SJSA1 (cell line): Measurements from ENCODE around the gene METRNL. TPM values are rescaled to one million over a fixed set of nuclear protein-coding genes. Genes with fewer than 3 reads are reported as not detected.

Source experiments
- DNase-seq, 2 experiments: peaks; one replicate each; pipeline ENCODE4 v3.0.0-alpha.2; 2015 to 2020; ENCODE audit warnings: low spot score in 2 of 2, low read depth in 1 of 2
- H3K27ac ChIP-seq: fragments of 250-450 bp; sonication (Bioruptor Pico); 2 replicates; pipeline ENCODE4 v1.5.1; 2020; ENCODE audit warnings: mild to moderate bottlenecking, moderate library complexity
- H3K27me3 ChIP-seq: fragments of 250-450 bp; sonication (Bioruptor Pico); replicated peaks from 2 replicates; pipeline ENCODE4 v1.5.1; 2020; ENCODE audit warnings: mild to moderate bottlenecking, moderate library complexity
- H3K36me3 ChIP-seq: fragments of 250-450 bp; sonication (Bioruptor Pico); 2 replicates; pipeline ENCODE4 v1.5.1; 2020; ENCODE audit warnings: mild to moderate bottlenecking
- H3K4me1 ChIP-seq: fragments of 250-450 bp; sonication (Bioruptor Pico); replicated peaks from 2 replicates; pipeline ENCODE4 v1.6.1; 2021; ENCODE audit warnings: mild to moderate bottlenecking
- H3K4me3 ChIP-seq: fragments of 250-450 bp; sonication (Bioruptor Pico); 2 replicates; pipeline ENCODE4 v1.5.1; 2020; ENCODE audit warnings: mild to moderate bottlenecking
- H3K9me3 ChIP-seq: fragments of 250-450 bp; sonication (Bioruptor Pico); replicated peaks from 2 replicates; pipeline ENCODE4 v1.5.1; 2020; ENCODE audit warnings: mild to moderate bottlenecking
- total RNA-seq: library from RNA; depleted of rRNA; stranded (reverse); fragments of >200 nt; shearing (Covaris generic); gene quantifications from 2 replicates; pipeline ENCODE4 v1.2.3, GENCODE V29; 2014

Gene METRNL
- total RNA-seq, 1 experiment from 2014 or later = 128 TPM

- H3K4me3 ChIP-seq = no peak overlapping the region
- H3K4me1 ChIP-seq = no peaks in the 10 kb centered on the region
- H3K27me3 ChIP-seq = no peaks in the 10 kb centered on the region
- H3K27ac ChIP-seq = no peak overlapping the region
- H3K9me3 ChIP-seq = 0 out of 2 replicates have a peak, but pooled peaks cover 5% of the 10 kb centered on the region
- H3K36me3 ChIP-seq = no peaks in the 10 kb centered on the region
- DNase-seq = peak in 1 of 2 experiments; percentile 47
Measured at GRCh38 chr17:83067071-83067717, 12.2 kb upstream of the METRNL start.

GRCh38 chr17:83067718-83068261 lies 11.6 kb upstream of the METRNL start:
- no peaks in the 10 kb centered on the region for H3K4me1 ChIP-seq
- H3K27ac ChIP-seq = no peak overlapping the region
- no peak overlapping the region for H3K4me3 ChIP-seq
- no peak for DNase-seq
- no peaks in the 10 kb centered on the region for H3K27me3 ChIP-seq
- 0 out of 2 replicates have a peak, but pooled peaks cover 5% of the 10 kb centered on the region for H3K9me3 ChIP-seq
- H3K36me3 ChIP-seq = no peaks in the 10 kb centered on the region

DNA sequence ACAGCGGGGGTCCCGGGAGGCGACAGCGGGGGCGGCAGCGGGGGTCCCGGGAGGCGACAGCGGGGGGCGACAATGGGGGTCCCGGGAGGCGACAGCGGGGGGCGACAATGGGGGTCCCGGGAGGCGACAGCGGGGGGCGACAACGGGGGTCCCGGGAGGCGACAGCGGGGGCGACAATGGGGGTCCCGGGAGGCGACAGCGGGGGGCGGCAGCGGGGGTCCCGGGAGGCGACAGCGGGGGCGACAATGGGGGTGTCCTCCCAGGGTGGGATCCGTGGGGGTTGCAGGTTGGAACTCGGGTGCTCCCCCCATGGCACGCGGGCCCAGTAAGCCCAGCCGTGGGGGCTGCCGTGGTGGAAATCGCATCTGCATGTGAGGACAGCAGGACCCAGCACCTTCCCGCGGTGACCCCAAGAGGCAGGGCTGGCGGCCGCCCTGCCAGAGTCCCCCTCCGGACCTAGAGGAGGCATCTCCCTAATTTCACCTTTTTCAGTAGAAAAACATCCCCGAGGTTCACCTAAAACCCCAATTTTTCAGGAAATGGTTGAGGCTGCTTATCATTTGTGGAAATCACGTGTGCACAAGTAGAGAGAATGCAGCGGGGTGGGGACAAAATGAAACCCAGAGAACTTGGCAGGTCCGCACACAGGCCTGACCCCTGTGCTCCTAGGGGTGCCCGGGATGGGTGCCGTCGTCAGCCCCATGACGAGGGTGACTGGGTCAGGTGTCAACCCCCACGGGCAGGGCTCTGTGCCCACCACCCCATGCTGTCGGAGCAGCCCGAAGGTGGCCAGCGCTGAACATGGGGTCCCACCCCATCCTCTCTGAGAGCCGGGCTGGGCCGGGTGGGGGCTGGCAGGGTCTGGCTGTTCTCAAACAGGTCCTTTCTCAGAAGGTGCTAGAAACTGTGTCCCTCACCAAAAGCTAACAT lies 10.5 kb upstream of the METRNL start:
- Histone ChIP-seq H3K4me3 (no peak overlapping the region), H3K4me1 (peaks cover 8% of the 10 kb centered on the region), H3K27ac (no peak overlapping the region), H3K9me3 (0 out of 2 replicates have a peak, but pooled peaks cover 5% of the 10 kb centered on the region), H3K27me3 (no peaks in the 10 kb centered on the region), H3K36me3 (no peaks in the 10 kb centered on the region)
- DNase-seq = no peak

GRCh38 chr17:83069571-83069906 lies 9.9 kb upstream of the METRNL start:
- H3K36me3 ChIP-seq = no peaks in the 10 kb centered on the region
- no peak for DNase-seq
- H3K4me1 ChIP-seq = peaks cover 9% of the 10 kb centered on the region
- no peak overlapping the region for H3K4me3 ChIP-seq
- 0 out of 2 replicates have a peak, but pooled peaks cover 5% of the 10 kb centered on the region for H3K9me3 ChIP-seq
- H3K27me3 ChIP-seq = no peaks in the 10 kb centered on the region
- no peak overlapping the region for H3K27ac ChIP-seq

DNA sequence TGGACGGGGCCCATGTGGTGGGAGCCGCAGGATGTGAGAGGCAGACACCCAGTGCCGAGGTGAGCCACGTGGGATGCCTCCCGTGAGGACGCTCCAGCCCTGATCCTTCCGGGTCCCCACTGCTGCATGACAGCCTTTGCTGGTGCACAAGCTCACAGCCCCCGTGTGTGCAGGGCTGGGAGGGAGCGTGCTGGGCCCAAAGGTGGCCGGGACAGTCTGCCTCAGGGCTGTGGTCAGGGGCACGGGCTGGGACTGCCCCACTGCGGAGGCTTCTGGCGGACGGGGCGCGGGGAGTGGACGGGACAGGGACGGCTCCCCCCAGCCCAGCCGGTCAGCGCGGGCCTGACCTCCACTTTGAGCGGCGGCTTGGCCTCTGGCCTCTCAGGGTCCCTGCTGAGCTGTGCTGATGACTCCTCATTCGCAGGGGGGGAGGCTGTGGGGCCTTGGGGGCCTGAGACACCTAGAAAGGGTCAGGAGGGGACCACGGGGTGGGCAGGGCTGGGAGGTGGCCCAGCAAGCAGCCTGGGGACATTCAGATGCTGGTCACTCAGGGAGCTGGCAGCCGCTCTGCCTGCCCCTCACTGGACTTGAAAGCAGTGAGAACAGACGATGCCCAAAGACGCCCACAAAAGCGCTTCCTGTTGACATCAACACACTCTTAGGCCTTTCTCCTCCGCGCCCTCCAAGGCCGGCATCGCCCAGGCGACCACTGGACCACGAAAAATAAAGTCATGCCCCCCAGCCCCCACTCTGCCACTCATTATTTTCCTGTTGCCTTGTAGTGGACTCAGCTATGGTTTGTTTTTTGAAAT lies 9.3 kb upstream of the METRNL start:
- Histone ChIP-seq H3K9me3 (0 out of 2 replicates have a peak, but pooled peaks cover 5% of the 10 kb centered on the region), H3K4me1 (peaks cover 9% of the 10 kb centered on the region), H3K27ac (no peak overlapping the region), H3K36me3 (no peaks in the 10 kb centered on the region), H3K4me3 (no peak overlapping the region), H3K27me3 (no peaks in the 10 kb centered on the region)
- DNase-seq = no peak

GRCh38 chr17:83070800-83071341 lies 8.5 kb upstream of the METRNL start:
- H3K27ac ChIP-seq = no peak overlapping the region

DNA sequence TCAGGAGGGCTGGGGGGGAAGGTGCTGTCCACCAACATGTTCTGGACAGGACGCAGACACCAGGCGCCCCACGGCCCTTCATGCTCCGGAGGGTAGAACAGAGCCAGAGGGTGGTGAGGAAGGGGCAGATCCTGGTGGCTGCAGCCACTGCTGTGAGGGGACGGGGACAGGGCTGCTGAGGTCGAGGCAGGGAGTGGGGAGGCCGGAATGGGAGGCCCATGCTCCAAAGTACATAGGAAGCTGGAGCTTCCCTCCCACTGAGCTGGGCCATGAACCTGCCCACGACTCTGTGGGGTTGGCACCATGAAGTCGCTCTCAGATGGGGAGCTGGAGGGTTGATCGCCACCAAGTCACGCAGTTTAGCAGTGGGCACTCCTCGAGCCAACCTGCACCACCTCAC lies 8.0 kb upstream of the METRNL start:
- H3K4me1 ChIP-seq = peaks cover 9% of the 10 kb centered on the region
- no peak overlapping the region for H3K4me3 ChIP-seq
- DNase-seq = no peak
- no peaks in the 10 kb centered on the region for H3K27me3 ChIP-seq
- H3K36me3 ChIP-seq = no peaks in the 10 kb centered on the region
- no peak overlapping the region for H3K27ac ChIP-seq
- 0 out of 2 replicates have a peak, but pooled peaks cover 2% of the 10 kb centered on the region for H3K9me3 ChIP-seq

More at GRCh38 chr17:83070800-83071341, 8.5 kb upstream of the METRNL start:
- Histone ChIP-seq H3K4me3 (no peak overlapping the region), H3K36me3 (no peaks in the 10 kb centered on the region), H3K4me1 (peaks cover 9% of the 10 kb centered on the region), H3K27me3 (no peaks in the 10 kb centered on the region), H3K9me3 (0 out of 2 replicates have a peak, but pooled peaks cover 2% of the 10 kb centered on the region)
- DNase-seq = no peak

DNA sequence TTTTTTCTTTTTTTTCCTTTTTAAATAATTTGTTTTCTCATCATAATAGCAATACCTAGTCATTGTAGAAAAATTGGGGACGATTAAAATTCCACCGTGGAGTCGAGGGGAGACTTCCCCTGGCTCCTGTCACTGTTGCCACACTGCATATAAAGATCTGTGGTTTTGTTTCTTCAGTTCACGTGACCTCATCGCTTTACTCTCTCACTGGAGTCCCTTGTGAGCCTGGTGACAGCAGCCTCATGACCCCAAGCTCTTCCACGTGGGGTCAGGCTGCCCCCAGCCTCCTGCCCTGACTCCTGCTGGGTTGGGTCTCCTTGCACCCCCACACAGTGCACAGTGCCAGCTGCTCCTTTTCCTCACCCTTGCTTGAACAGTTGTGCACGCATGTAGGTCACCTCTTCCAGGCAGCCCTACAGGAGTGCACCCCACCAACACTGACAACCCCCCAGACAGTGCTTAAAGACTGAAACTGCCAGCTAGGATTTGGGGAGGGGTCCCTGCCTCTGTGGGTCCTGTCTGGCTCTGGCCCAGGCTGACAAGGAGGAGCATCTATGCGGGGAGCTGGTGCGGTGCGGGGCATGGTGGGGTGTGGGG lies 7.3 kb upstream of the METRNL start:
- Histone ChIP-seq H3K4me1 (peaks cover 9% of the 10 kb centered on the region), H3K27ac (no peak overlapping the region), H3K9me3 (0 out of 2 replicates have a peak, but pooled peaks cover 2% of the 10 kb centered on the region), H3K27me3 (no peaks in the 10 kb centered on the region), H3K36me3 (no peaks in the 10 kb centered on the region), H3K4me3 (no peak overlapping the region)
- DNase-seq = no peak

DNA sequence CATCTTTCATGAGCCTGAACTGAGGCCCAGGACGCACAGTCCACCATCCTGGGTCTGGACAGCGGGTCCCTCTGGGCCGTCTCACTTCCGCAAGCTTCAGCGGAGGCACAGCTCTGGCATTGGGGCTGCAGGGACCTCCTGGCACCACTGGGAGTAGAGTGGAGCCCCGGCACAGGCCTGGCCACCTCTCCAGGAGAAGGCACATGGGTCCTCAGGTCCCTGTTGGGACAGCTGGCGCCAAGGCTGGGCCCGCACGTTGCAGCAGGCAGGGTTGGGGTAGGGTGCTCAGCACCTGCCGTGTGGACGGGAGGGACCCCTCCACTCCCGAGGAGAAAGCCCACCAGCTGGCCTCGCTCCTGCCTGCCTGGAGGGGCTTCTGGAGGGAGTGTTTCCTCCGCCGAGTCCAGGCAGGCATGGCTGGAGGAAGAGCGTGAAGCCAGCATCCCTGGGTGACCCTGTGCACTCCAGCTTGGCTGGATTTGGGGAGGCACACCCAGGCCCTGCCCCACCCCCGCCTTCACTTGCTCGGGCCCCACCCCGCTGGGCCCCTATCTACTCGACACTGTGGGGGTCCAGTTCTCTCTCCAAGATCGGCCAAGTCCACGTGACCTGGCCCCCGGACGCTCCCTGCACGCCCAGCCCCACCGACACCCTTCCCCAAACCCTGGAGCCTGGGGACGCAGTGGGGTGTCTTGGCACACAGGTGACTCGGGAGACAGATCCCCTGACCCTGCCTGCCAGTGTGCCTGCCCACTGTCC lies 6.6 kb upstream of the METRNL start:
- Histone ChIP-seq H3K36me3 (no peaks in the 10 kb centered on the region), H3K9me3 (0 out of 2 replicates have a peak, but pooled peaks cover under 1% of the 10 kb centered on the region), H3K27me3 (no peaks in the 10 kb centered on the region), H3K4me1 (peaks cover 9% of the 10 kb centered on the region), H3K27ac (no peak overlapping the region), H3K4me3 (no peak overlapping the region)
- no peak for DNase-seq

GRCh38 chr17:83073389-83074063 lies 5.9 kb upstream of the METRNL start:
- no peaks in the 10 kb centered on the region for H3K36me3 ChIP-seq
- 0 out of 2 replicates have a peak, but pooled peaks cover 2% of the 10 kb centered on the region for H3K27me3 ChIP-seq
- DNase-seq = peak; percentile 50 to 71
- no peaks in the 10 kb centered on the region for H3K9me3 ChIP-seq
- H3K27ac ChIP-seq = no peak overlapping the region
- no peak overlapping the region for H3K4me3 ChIP-seq
- peaks cover 11% of the 10 kb centered on the region for H3K4me1 ChIP-seq

- Histone ChIP-seq H3K27me3 (0 out of 2 replicates have a peak, but pooled peaks cover 2% of the 10 kb centered on the region), H3K4me1 (peaks cover 18% of the 10 kb centered on the region), H3K36me3 (no peaks in the 10 kb centered on the region), H3K4me3 (no peak overlapping the region), H3K9me3 (no peaks in the 10 kb centered on the region), H3K27ac (no peak overlapping the region)
- no peak for DNase-seq
Measured at GRCh38 chr17:83074486-83075223, 4.8 kb upstream of the METRNL start.
